C4-2B (cell line): ENCODE results near the gene SLC10A7.

Source experiments
- H3K27ac ChIP-seq: fragments of 450-650 bp; 2 replicates; pipeline ENCODE4 v1.5.1; 2017
- CTCF ChIP-seq: fragments of 450-650 bp; conservative IDR thresholded peaks from 2 replicates; pipeline ENCODE4 v1.5.1; 2017; ENCODE audit warnings: mild to moderate bottlenecking
- ZFX ChIP-seq: fragments of 450-650 bp; IDR thresholded peaks from 2 replicates; pipeline ENCODE4 v1.6.1; 2017

SLC10A7 gene

GRCh38 chr4:146257511-146257910 lies 264.2 kb downstream of the SLC10A7 start:
- no peak overlapping the region for H3K27ac ChIP-seq
- TF ChIP-seq ZFX, result no peak
- no peak for TF ChIP-seq CTCF

GRCh38 chr4:146256328-146256727 lies 265.4 kb downstream of the SLC10A7 start:
- TF ChIP-seq ZFX (no peak), CTCF (no peak)
- no peak overlapping the region for H3K27ac ChIP-seq

DNA sequence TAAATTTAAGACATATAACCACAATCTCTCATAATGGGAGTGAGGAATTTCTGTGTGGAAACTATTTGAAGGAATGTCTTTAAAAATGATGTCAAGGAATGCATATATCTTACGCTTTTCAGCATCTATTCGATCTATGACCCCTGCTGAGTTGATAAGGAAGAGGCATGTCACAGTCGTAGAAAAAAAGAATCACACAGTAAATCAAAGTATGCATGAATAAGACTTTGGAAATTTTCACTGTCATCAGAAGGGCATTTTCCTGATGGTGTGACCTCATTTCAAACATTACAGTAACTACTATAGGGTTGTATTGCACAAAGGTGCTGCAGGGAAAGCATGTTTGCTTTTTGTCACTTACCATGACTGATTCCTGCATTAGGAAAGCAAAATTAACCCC lies 265.9 kb downstream of the SLC10A7 start:
- no peak for TF ChIP-seq CTCF
- no peak for TF ChIP-seq ZFX
- H3K27ac ChIP-seq, result no peak overlapping the region

DNA sequence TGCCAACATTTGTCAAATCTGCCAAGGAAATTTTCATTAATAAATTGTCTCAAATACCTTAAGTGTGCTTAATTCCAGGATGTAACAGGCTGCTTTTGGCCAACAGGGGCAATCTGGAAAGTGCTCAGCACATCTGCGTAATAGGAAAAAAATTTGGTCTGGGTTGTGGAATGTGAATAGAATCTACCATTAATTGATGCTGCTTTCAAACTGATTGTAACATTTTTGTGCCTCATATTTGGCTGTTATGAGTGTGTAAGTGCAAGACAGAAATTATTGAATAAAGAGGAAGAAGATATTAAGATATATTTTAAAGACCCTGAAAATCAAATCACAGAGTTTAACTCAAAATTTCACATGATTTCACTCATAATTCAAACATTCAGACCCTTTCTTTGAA lies 266.3 kb downstream of the SLC10A7 start:
- TF ChIP-seq ZFX, result no peak
- TF ChIP-seq CTCF, result no peak
- H3K27ac ChIP-seq, result no peak overlapping the region

DNA sequence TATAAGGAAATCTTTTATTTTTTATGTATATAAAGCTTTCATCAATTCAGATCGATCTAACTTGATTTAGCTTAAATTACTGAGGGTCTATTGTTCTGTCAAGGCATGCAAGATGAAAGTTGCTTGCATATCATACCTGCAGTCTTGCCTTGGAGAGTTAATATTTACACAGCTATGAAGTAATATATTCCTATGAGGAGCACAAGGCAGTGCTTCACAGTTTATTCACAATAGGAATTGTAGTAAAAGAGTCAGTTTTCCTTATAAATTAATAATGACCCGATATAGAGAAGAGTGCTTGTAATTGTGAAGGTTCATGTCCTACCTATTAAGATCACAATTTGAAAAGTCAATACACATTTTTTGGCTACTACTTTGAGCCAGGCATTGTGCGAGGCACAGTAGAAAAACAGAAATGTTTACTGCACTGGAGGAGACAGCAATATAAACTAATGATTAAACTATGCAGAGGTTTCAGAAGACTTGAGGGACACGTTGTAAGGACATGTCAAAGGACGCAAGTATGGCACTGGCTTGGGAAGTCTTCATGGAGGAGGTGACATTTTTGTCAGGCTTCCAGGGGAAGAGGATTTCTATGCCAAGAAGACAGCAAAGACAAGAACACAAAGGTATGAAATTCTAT lies 268.6 kb downstream of the SLC10A7 start:
- TF ChIP-seq ZFX (no peak), CTCF (no peak)
- no peak overlapping the region for H3K27ac ChIP-seq

- H3K27ac ChIP-seq, result no peak overlapping the region
- TF ChIP-seq CTCF, result no peak
- no peak for TF ChIP-seq ZFX
Observed at GRCh38 chr4:146247356-146247755, 274.4 kb downstream of the SLC10A7 start.

DNA sequence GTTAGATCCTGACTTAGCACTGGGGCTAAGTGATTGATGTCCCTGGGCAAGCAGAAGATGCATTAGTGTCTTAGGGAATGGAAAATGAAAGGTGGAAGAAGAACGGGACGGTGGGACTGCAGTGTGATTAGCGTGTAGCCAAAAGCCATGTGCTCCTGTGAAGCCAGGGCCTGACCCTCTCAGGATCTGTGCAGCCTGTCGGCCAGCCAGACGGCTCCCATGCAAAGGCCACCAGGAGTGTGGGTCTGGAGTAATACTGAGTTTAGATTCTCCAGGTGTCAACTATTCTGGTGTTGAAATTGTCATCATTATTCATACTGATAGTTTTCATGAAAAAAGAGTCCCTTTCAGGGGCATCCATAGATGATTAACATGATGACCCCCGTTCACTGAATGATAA lies 275.4 kb downstream of the SLC10A7 start:
- TF ChIP-seq CTCF (no peak), ZFX (no peak)
- peak overlapping the region; percentile 54 for H3K27ac ChIP-seq
